ENCODE measurements around the gene PRKCE.

DNA sequence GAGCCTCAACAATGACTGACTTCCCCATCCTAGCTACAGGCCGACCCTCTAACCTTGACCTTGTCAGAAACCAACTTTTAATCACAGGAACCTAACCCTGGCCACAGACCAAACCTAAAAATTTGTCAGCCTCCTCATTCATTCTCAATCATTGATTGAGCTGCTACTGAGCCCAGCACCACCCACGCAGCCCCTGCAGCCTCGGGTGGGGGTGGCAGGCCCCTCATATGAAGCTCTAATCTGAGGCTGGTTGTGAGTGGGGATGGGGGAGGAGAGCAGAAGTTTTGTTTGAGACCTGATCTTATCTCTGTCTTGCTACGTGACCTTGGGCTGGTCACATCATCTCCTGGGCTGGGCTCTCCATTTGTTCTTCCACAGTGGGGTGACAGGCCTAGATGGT, 546.2 kb downstream of the PRKCE start:
- no peak for TF ChIP-seq EZH2 (IDR thresholded peaks at IDR 0.05; ENCODE audit: low read depth)
- TF ChIP-seq, protein P1, sequence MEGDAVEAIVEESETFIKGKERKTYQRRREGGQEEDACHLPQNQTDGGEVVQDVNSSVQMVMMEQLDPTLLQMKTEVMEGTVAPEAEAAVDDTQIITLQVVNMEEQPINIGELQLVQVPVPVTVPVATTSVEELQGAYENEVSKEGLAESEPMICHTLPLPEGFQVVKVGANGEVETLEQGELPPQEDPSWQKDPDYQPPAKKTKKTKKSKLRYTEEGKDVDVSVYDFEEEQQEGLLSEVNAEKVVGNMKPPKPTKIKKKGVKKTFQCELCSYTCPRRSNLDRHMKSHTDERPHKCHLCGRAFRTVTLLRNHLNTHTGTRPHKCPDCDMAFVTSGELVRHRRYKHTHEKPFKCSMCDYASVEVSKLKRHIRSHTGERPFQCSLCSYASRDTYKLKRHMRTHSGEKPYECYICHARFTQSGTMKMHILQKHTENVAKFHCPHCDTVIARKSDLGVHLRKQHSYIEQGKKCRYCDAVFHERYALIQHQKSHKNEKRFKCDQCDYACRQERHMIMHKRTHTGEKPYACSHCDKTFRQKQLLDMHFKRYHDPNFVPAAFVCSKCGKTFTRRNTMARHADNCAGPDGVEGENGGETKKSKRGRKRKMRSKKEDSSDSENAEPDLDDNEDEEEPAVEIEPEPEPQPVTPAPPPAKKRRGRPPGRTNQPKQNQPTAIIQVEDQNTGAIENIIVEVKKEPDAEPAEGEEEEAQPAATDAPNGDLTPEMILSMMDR (conservative IDR thresholded peaks at IDR 0.05), result no peak
